ENCODE measurements around the gene DLG1. TPM values are rescaled to one million over a fixed set of nuclear protein-coding genes. Genes with fewer than 3 reads are reported as not detected.

Gene DLG1
- polyA plus RNA-seq, 4 donors = 25.5 to 68.9 (median 39.7) TPM

- FAIRE-seq (no peak), DNase-seq (no peak)
- Histone ChIP-seq H3K27ac (ENCODE audit: low read depth in 1 of 3, low read length in 2 of 3) (no peak overlapping the region), H3K27me3 (ENCODE audit: control insufficient read depth in 3 of 3, insufficient read depth in 3 of 3, low read length in 3 of 3) (no peaks in the 10 kb centered on the region), H3K4me1 (ENCODE audit: control insufficient read depth in 3 of 3, insufficient read depth in 2 of 3, low read depth in 1 of 3, low read length in 2 of 3) (no peaks in the 10 kb centered on the region), H3K9me3 (ENCODE audit: control insufficient read depth in 2 of 2, insufficient read depth in 1 of 2, low read depth in 1 of 2, low read length in 1 of 2) (no peaks in the 10 kb centered on the region), H3K36me3 (ENCODE audit: control insufficient read depth in 3 of 3, insufficient read depth in 2 of 3, low read depth in 1 of 3, low read length in 3 of 3) (peaks cover 0 to 69% (median 0%) of the 10 kb centered on the region in 3 donors), H3K4me3 (ENCODE audit: low read depth in 1 of 3, low read length in 3 of 3) (no peak overlapping the region)
- 91 to 96% (median 95%) methylated on average over 22 of the region's 22 CpGs for WGBS, 3 donors
These were observed 283.4 kb downstream of the DLG1 start for GRCh38 chr3:197014942-197015575.

- Histone ChIP-seq H3K27ac (ENCODE audit: low read depth in 1 of 3, low read length in 2 of 3) (no peak overlapping the region), H3K9me3 (ENCODE audit: control insufficient read depth in 2 of 2, insufficient read depth in 1 of 2, low read depth in 1 of 2, low read length in 1 of 2) (no peaks in the 10 kb centered on the region), H3K4me3 (ENCODE audit: low read depth in 1 of 3, low read length in 3 of 3) (no peak overlapping the region), H3K4me1 (ENCODE audit: control insufficient read depth in 3 of 3, insufficient read depth in 2 of 3, low read depth in 1 of 3, low read length in 2 of 3) (no peaks in the 10 kb centered on the region), H3K36me3 (ENCODE audit: control insufficient read depth in 3 of 3, insufficient read depth in 2 of 3, low read depth in 1 of 3, low read length in 3 of 3) (peaks cover 0 to 73% (median 0%) of the 10 kb centered on the region in 3 donors), H3K27me3 (ENCODE audit: control insufficient read depth in 3 of 3, insufficient read depth in 3 of 3, low read length in 3 of 3) (no peaks in the 10 kb centered on the region)
- FAIRE-seq = no peak
- no peak for DNase-seq
- 93 to 98% (median 95%) methylated on average over 6 of the region's 6 CpGs for WGBS, 3 donors
These were observed 284.4 kb downstream of the DLG1 start for GRCh38 chr3:197014024-197014423.

GRCh38 chr3:197012540-197012883 lies 285.9 kb downstream of the DLG1 start:
- 78 to 91% (median 82%) methylated on average over 7 of the region's 7 CpGs for WGBS, 3 donors
- no peaks in the 10 kb centered on the region for H3K27me3 ChIP-seq (ENCODE audit: control insufficient read depth in 3 of 3, insufficient read depth in 3 of 3, low read length in 3 of 3)
- H3K27ac ChIP-seq (ENCODE audit: low read depth in 1 of 3, low read length in 2 of 3) = no peak overlapping the region
- FAIRE-seq (no peak), DNase-seq (no peak)
- H3K4me1 ChIP-seq (ENCODE audit: control insufficient read depth in 3 of 3, insufficient read depth in 2 of 3, low read depth in 1 of 3, low read length in 2 of 3) = peaks cover 0 to 6% (median 0%) of the 10 kb centered on the region in 3 donors
- no peaks in the 10 kb centered on the region for H3K9me3 ChIP-seq (ENCODE audit: control insufficient read depth in 2 of 2, insufficient read depth in 1 of 2, low read depth in 1 of 2, low read length in 1 of 2)
- H3K4me3 ChIP-seq (ENCODE audit: low read depth in 1 of 3, low read length in 3 of 3) = no peak overlapping the region
- peaks cover 0 to 85% (median 0%) of the 10 kb centered on the region in 3 donors for H3K36me3 ChIP-seq (ENCODE audit: control insufficient read depth in 3 of 3, insufficient read depth in 2 of 3, low read depth in 1 of 3, low read length in 3 of 3)

- H3K27ac ChIP-seq (ENCODE audit: low read depth in 1 of 3, low read length in 2 of 3) = no peak overlapping the region
- DNase-seq (no peak), FAIRE-seq (no peak)
- H3K4me1 ChIP-seq (ENCODE audit: control insufficient read depth in 3 of 3, insufficient read depth in 2 of 3, low read depth in 1 of 3, low read length in 2 of 3) = peaks cover 0 to 12% (median 0%) of the 10 kb centered on the region in 3 donors
- WGBS, 3 donors = 91 to 96% (median 93%) methylated on average over 25 of the region's 25 CpGs
- no peak overlapping the region for H3K4me3 ChIP-seq (ENCODE audit: low read depth in 1 of 3, low read length in 3 of 3)
- H3K27me3 ChIP-seq (ENCODE audit: control insufficient read depth in 3 of 3, insufficient read depth in 3 of 3, low read length in 3 of 3) = no peaks in the 10 kb centered on the region
- no peaks in the 10 kb centered on the region for H3K9me3 ChIP-seq (ENCODE audit: control insufficient read depth in 2 of 2, insufficient read depth in 1 of 2, low read depth in 1 of 2, low read length in 1 of 2)
- H3K36me3 ChIP-seq (ENCODE audit: control insufficient read depth in 3 of 3, insufficient read depth in 2 of 3, low read depth in 1 of 3, low read length in 3 of 3) = peaks cover 0 to 87% (median 0%) of the 10 kb centered on the region in 3 donors
These were observed 286.5 kb downstream of the DLG1 start for GRCh38 chr3:197011780-197012539.

- no peak overlapping the region for H3K27ac ChIP-seq (ENCODE audit: low read depth in 1 of 3, low read length in 2 of 3)
- H3K4me1 ChIP-seq (ENCODE audit: control insufficient read depth in 3 of 3, insufficient read depth in 2 of 3, low read depth in 1 of 3, low read length in 2 of 3) = peaks cover 0 to 19% (median 0%) of the 10 kb centered on the region in 3 donors
- H3K36me3 ChIP-seq (ENCODE audit: control insufficient read depth in 3 of 3, insufficient read depth in 2 of 3, low read depth in 1 of 3, low read length in 3 of 3) = peaks cover 0 to 86% (median 0%) of the 10 kb centered on the region in 3 donors
- WGBS, 3 donors = 74 to 83% (median 81%) methylated on average over 27 to 30 of the region's 30 CpGs
- no peak for DNase-seq
- no peaks in the 10 kb centered on the region for H3K9me3 ChIP-seq (ENCODE audit: control insufficient read depth in 2 of 2, insufficient read depth in 1 of 2, low read depth in 1 of 2, low read length in 1 of 2)
- no peak overlapping the region for H3K4me3 ChIP-seq (ENCODE audit: low read depth in 1 of 3, low read length in 3 of 3)
- no peak for FAIRE-seq
- H3K27me3 ChIP-seq (ENCODE audit: control insufficient read depth in 3 of 3, insufficient read depth in 3 of 3, low read length in 3 of 3) = no peaks in the 10 kb centered on the region
These were observed 287.7 kb downstream of the DLG1 start for GRCh38 chr3:197010556-197011351.

- peaks cover 0 to 30% (median 0%) of the 10 kb centered on the region in 3 donors for H3K4me1 ChIP-seq (ENCODE audit: control insufficient read depth in 3 of 3, insufficient read depth in 2 of 3, low read depth in 1 of 3, low read length in 2 of 3)
- DNase-seq (no peak), FAIRE-seq (no peak)
- no peaks in the 10 kb centered on the region for H3K9me3 ChIP-seq (ENCODE audit: control insufficient read depth in 2 of 2, insufficient read depth in 1 of 2, low read depth in 1 of 2, low read length in 1 of 2)
- no peaks in the 10 kb centered on the region for H3K27me3 ChIP-seq (ENCODE audit: control insufficient read depth in 3 of 3, insufficient read depth in 3 of 3, low read length in 3 of 3)
- WGBS, 3 donors = 90 to 93% (median 91%) methylated on average over 20 of the region's 20 CpGs
- H3K27ac ChIP-seq (ENCODE audit: low read depth in 1 of 3, low read length in 2 of 3) = no peak overlapping the region
- H3K4me3 ChIP-seq (ENCODE audit: low read depth in 1 of 3, low read length in 3 of 3) = no peak overlapping the region
- H3K36me3 ChIP-seq (ENCODE audit: control insufficient read depth in 3 of 3, insufficient read depth in 2 of 3, low read depth in 1 of 3, low read length in 3 of 3) = peaks cover 0 to 85% (median 0%) of the 10 kb centered on the region in 3 donors
These were observed 288.8 kb downstream of the DLG1 start for GRCh38 chr3:197009532-197010019.

- no peak for DNase-seq
- Histone ChIP-seq H3K36me3 (ENCODE audit: control insufficient read depth in 3 of 3, insufficient read depth in 2 of 3, low read depth in 1 of 3, low read length in 3 of 3) (peaks cover 0 to 88% (median 0%) of the 10 kb centered on the region in 3 donors), H3K27me3 (ENCODE audit: control insufficient read depth in 3 of 3, insufficient read depth in 3 of 3, low read length in 3 of 3) (no peaks in the 10 kb centered on the region), H3K27ac (ENCODE audit: low read depth in 1 of 3, low read length in 2 of 3) (no peak overlapping the region), H3K4me1 (ENCODE audit: control insufficient read depth in 3 of 3, insufficient read depth in 2 of 3, low read depth in 1 of 3, low read length in 2 of 3) (peaks cover 0 to 38% (median 0%) of the 10 kb centered on the region in 3 donors), H3K9me3 (ENCODE audit: control insufficient read depth in 2 of 2, insufficient read depth in 1 of 2, low read depth in 1 of 2, low read length in 1 of 2) (no peaks in the 10 kb centered on the region), H3K4me3 (ENCODE audit: low read depth in 1 of 3, low read length in 3 of 3) (no peak overlapping the region)
- WGBS, 3 donors = 91 to 93% (median 92%) methylated on average over 27 of the region's 27 CpGs
- FAIRE-seq = no peak
These were observed 289.8 kb downstream of the DLG1 start for GRCh38 chr3:197008436-197009209.

Data from small intestine (tissue), 7 donors.